Fibroblast of lung (primary cell): ENCODE data around the gene PKHD1. TPM values are rescaled to one million over a fixed set of nuclear protein-coding genes. Genes with fewer than 3 reads are reported as not detected.

Experiments
- DNase-seq, 2 donors: peaks; one replicate each; pipeline versions ENCODE4 v3.0.0 to v3.0.0-alpha.2; 2010; ENCODE audit warnings: low read depth in 2 of 2
- H2AFZ ChIP-seq: 2 replicates; pipeline ENCODE4 v1.5.1; 2012; ENCODE audit warnings: low read length, control low read depth, inconsistent platforms
- H3K27ac ChIP-seq: 2 replicates; pipeline ENCODE4 v1.5.1; 2011; ENCODE audit warnings: low read length, control low read depth; ENCODE audit not compliant: insufficient read depth
- H3K27me3 ChIP-seq: 2 replicates; pipeline ENCODE4 v1.5.1; 2011; ENCODE audit warnings: mild to moderate bottlenecking, low read length; ENCODE audit not compliant: control insufficient read depth, insufficient read depth
- H3K36me3 ChIP-seq: 2 replicates; pipeline ENCODE4 v1.5.1; 2011; ENCODE audit warnings: low read length; ENCODE audit not compliant: control insufficient read depth, insufficient read depth
- H3K4me1 ChIP-seq: 2 replicates; pipeline ENCODE4 v1.5.1; 2011; ENCODE audit warnings: low read length; ENCODE audit not compliant: control insufficient read depth, insufficient read depth; ENCODE audit errors: extremely low read depth
- H3K4me2 ChIP-seq: 2 replicates; pipeline ENCODE4 v1.5.1; 2011; ENCODE audit warnings: low read length, control low read depth; ENCODE audit not compliant: insufficient read depth; ENCODE audit errors: extremely low read depth
- H3K4me3 ChIP-seq, 4 experiments: fragments of 200-600 bp in 1 of 4; sonication (generic) in 1 of 4; replicated peaks in 1 of 4; 2 replicates each; pipeline ENCODE4 v1.5.1; 2011 to 2016; ENCODE audit warnings: low read length in 4 of 4, low read depth in 3 of 4, mild to moderate bottlenecking in 3 of 4, control low read depth in 2 of 4, inconsistent platforms in 1 of 4, mixed read lengths in 1 of 4; ENCODE audit not compliant: insufficient read depth in 1 of 4; ENCODE audit errors: control extremely low read depth in 1 of 4
- H3K79me2 ChIP-seq: 2 replicates; pipeline ENCODE4 v1.5.1; 2012; ENCODE audit warnings: mild to moderate bottlenecking, low read length, inconsistent platforms; ENCODE audit not compliant: control insufficient read depth, insufficient read depth
- H3K9ac ChIP-seq: 2 replicates; pipeline ENCODE4 v1.5.1; 2011; ENCODE audit warnings: mild to moderate bottlenecking, low read length, control low read depth; ENCODE audit not compliant: insufficient read depth
- H3K9me3 ChIP-seq: 2 replicates; pipeline ENCODE4 v1.5.1; 2012; ENCODE audit warnings: low read depth, low read length; ENCODE audit not compliant: control insufficient read depth, insufficient read depth
- H4K20me1 ChIP-seq: 2 replicates; pipeline ENCODE4 v1.5.1; 2011; ENCODE audit warnings: low read length; ENCODE audit not compliant: control insufficient read depth, insufficient read depth; ENCODE audit errors: extremely low read depth
- EZH2 ChIP-seq: IDR thresholded peaks from 2 replicates; pipeline ENCODE4 v1.5.1; 2012; ENCODE audit warnings: low read length, control low read depth, mild to moderate bottlenecking; ENCODE audit errors: missing control alignments
- polyA plus RNA-seq, 2 donors: library from polyadenylated mRNA; depleted of rRNA in 1 of 2; stranded (reverse) in 1 of 2; unstranded in 1 of 2; fragments of >200 nt; gene quantifications; 2 replicates each; pipeline ENCODE4 v1.2.1, GENCODE V29; 2011 to 2012; ENCODE audit warnings: missing spikeins in 1 of 2
- total RNA-seq: library from RNA; depleted of rRNA; stranded (reverse); fragments of >200 nt; gene quantifications from 2 replicates; pipeline ENCODE4 v1.2.1, GENCODE V29; 2014
- TF ChIP-seq, protein P1 (sequence below), 2 donors: IDR thresholded peaks in 1 of 2; conservative IDR thresholded peaks in 1 of 2; 1 replicate in 1 of 2; 2 replicates in 1 of 2; pipeline ENCODE4 v1.5.1; 2011 to 2012; ENCODE audit warnings: low read length in 2 of 2, control low read depth in 1 of 2, inconsistent platforms in 1 of 2, low read depth in 1 of 2, mild to moderate bottlenecking in 1 of 2

PKHD1 gene
- total and polyA plus RNA-seq, 2 donors (not counting 1 experiment from before 2014, with no cell fraction given), result not detected

DNA sequence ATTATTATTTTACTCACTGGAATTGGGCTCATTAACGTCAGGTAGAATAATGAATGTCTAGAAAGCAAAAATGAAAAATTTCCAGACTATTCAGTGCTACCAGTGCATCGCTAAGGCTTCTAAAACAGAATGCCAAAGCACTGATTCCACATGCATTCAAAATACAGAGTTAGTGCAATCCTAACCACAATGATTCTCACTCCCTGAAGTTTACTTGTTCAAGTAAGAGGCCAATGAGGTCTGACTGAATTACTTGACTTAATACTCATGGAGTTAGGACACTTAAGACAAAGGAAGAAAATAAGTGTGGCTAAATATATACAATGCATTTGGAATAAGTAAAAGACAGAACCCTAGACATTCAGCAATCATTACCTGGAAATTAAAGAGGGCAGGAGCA, 220.5 kb downstream of the PKHD1 start:
- no peak for TF ChIP-seq EZH2
- TF ChIP-seq, protein P1, sequence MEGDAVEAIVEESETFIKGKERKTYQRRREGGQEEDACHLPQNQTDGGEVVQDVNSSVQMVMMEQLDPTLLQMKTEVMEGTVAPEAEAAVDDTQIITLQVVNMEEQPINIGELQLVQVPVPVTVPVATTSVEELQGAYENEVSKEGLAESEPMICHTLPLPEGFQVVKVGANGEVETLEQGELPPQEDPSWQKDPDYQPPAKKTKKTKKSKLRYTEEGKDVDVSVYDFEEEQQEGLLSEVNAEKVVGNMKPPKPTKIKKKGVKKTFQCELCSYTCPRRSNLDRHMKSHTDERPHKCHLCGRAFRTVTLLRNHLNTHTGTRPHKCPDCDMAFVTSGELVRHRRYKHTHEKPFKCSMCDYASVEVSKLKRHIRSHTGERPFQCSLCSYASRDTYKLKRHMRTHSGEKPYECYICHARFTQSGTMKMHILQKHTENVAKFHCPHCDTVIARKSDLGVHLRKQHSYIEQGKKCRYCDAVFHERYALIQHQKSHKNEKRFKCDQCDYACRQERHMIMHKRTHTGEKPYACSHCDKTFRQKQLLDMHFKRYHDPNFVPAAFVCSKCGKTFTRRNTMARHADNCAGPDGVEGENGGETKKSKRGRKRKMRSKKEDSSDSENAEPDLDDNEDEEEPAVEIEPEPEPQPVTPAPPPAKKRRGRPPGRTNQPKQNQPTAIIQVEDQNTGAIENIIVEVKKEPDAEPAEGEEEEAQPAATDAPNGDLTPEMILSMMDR (conservative IDR thresholded peaks at IDR 0.05 in 1 of 2, IDR thresholded peaks at IDR 0.05 in 1 of 2; ENCODE audit: low read depth in 1 of 2, low read length in 2 of 2), result no peak
- Histone ChIP-seq H3K27ac (no peak overlapping the region), H3K36me3 (no peaks in the 10 kb centered on the region), H3K79me2 (no peaks in the 10 kb centered on the region), H3K27me3 (no peaks in the 10 kb centered on the region), H3K9me3 (no peaks in the 10 kb centered on the region), H3K4me3 (no peak overlapping the region), H3K9ac (no peak overlapping the region), H2AFZ (no peak overlapping the region), H3K4me1 (no peaks in the 10 kb centered on the region), H4K20me1 (no peaks in the 10 kb centered on the region), H3K4me2 (no peak overlapping the region)
- DNase-seq, result no peak

DNA sequence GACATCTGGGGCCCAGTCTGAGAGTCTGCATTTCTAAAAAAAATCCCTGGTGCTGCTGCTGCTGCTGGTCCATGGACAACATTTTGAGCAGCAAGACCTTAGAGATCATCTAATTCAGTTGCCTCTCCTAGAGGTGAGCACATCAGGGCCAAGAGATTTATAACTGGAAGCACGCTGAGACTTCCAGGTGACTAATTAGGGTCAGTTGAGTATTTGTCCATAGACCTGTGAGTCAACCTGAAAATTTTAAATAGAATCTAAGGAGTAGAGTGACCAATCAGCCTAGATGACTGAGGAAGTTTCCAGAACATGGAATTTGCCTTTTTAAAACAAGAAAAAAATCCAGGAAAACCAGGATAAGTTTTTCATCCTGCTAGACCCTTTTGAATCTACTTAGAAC, 221.4 kb downstream of the PKHD1 start:
- no peaks in the 10 kb centered on the region for H3K4me1 ChIP-seq
- no peak overlapping the region for H3K4me3 ChIP-seq
- DNase-seq, result no peak
- TF ChIP-seq EZH2, result no peak
- TF ChIP-seq, protein P1 (conservative IDR thresholded peaks at IDR 0.05 in 1 of 2, IDR thresholded peaks at IDR 0.05 in 1 of 2; ENCODE audit: low read depth in 1 of 2, low read length in 2 of 2), result no peak
- H3K4me2 ChIP-seq, result no peak overlapping the region
- H4K20me1 ChIP-seq, result no peaks in the 10 kb centered on the region
- H3K9me3 ChIP-seq, result no peaks in the 10 kb centered on the region
- no peaks in the 10 kb centered on the region for H3K27me3 ChIP-seq
- H3K9ac ChIP-seq, result no peak overlapping the region
- no peaks in the 10 kb centered on the region for H3K79me2 ChIP-seq
- H2AFZ ChIP-seq, result no peak overlapping the region
- H3K36me3 ChIP-seq, result no peaks in the 10 kb centered on the region
- H3K27ac ChIP-seq, result no peak overlapping the region

DNA sequence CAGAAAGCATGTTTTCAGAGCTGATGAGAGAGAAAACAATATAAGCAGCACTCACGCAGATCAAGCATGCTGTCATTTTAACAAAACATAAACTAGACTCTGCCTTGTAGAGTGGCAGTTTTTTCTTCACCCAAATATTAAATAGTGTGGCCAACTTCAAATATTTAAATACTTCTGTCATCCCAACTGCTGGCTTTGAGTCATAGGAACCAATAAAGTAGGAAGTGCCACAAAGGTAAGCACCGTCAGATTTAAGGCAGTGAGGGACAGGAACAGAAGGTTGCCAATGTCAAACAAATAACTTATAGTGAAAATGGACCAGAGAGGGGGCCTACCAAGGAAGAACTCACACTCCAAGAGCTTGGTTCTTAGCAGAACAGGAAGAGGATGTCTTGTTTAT, 222.2 kb downstream of the PKHD1 start:
- Histone ChIP-seq H3K27me3 (no peaks in the 10 kb centered on the region), H3K4me1 (no peaks in the 10 kb centered on the region), H3K4me2 (no peak overlapping the region), H3K79me2 (no peaks in the 10 kb centered on the region), H3K36me3 (no peaks in the 10 kb centered on the region), H3K9me3 (no peaks in the 10 kb centered on the region), H2AFZ (no peak overlapping the region), H3K9ac (no peak overlapping the region), H3K4me3 (no peak overlapping the region), H4K20me1 (no peaks in the 10 kb centered on the region), H3K27ac (no peak overlapping the region)
- no peak for DNase-seq
- TF ChIP-seq, protein P1 (conservative IDR thresholded peaks at IDR 0.05 in 1 of 2, IDR thresholded peaks at IDR 0.05 in 1 of 2; ENCODE audit: low read depth in 1 of 2, low read length in 2 of 2), result no peak
- no peak for TF ChIP-seq EZH2
